Fibroblast of mammary gland (primary cell): Measurements from ENCODE around the gene WBP4.

Source experiments
- DNase-seq: peaks from one replicate; pipeline ENCODE4 v3.0.0-alpha.2; 2010; ENCODE audit warnings: low read depth
- H3K4me3 ChIP-seq: 2 replicates; pipeline ENCODE4 v1.5.1; 2011; ENCODE audit warnings: low read depth, mild to moderate bottlenecking, low read length, moderate library complexity; ENCODE audit not compliant: control insufficient read depth
- CTCF ChIP-seq: conservative IDR thresholded peaks from 2 replicates; pipeline ENCODE4 v1.5.1; 2011; ENCODE audit warnings: low read depth, low read length, inconsistent platforms; ENCODE audit not compliant: control insufficient read depth, insufficient read depth

The WBP4 gene

DNA sequence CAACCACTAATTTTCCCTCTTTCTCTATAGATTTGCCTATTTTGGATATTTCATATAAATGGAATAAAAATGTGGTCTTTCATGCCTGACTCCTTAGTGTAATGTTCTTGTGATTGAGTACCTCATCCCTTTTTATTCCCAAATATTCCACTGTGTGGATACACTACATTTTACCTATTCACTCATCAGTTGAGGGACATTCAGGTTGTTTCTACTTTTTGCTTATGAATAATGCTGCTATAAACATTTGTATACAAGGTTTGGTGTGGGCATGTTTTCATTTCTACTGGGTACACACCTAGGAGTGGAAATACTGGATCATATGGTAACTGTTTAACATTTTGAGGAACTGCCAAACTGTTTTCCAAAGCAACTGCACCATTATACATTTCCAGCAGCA is 5.1 kb upstream of the WBP4 start:
- TF ChIP-seq CTCF = no peak

DNA sequence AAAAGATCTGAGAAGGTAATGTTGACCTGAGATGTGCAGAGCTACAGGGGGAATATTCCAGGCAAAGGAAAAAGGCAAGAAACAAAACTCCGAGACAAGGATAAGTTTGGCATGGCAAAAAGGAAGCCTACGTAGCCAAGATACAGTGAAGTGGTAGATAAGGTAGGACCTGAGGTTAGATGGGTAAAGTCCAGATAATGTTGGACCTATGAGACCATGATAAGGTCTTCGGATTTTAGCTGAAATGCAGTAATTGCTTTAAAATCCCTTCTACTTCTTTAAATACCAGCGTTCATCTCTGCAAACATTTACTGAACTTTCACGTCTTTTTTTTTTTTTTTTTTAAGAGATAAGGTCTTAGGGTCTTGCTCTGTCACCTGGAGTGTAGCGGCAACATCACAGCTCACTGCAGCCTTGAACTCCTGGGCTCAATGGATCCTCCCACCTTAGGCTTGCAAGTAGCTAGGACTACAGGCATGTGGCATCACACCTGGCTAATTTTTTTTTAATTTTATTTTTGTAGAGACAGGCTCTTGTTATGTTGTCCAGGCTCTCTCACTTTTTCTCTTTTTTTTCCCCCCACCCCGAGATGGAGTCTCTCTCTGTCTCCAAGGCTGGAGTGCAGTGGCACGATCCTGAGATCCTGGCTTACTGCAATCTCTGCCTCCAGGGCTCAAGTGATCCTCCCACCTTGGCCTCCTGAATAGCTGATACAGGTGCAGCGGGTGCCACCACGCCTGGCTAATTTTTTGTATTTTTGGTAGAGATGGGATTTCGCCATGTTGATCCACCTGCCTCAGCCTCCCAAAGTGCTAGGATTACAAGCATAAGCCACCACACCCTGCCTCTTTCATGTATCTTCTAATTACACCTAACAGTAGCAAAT is 4.2 kb upstream of the WBP4 start:
- DNase-seq = no peak
- TF ChIP-seq CTCF = no peak
- no peak overlapping the region for H3K4me3 ChIP-seq

More for the DNA sequence above, 5.1 kb upstream of the WBP4 start:
- no peak overlapping the region for H3K4me3 ChIP-seq
- DNase-seq = no peak

DNA sequence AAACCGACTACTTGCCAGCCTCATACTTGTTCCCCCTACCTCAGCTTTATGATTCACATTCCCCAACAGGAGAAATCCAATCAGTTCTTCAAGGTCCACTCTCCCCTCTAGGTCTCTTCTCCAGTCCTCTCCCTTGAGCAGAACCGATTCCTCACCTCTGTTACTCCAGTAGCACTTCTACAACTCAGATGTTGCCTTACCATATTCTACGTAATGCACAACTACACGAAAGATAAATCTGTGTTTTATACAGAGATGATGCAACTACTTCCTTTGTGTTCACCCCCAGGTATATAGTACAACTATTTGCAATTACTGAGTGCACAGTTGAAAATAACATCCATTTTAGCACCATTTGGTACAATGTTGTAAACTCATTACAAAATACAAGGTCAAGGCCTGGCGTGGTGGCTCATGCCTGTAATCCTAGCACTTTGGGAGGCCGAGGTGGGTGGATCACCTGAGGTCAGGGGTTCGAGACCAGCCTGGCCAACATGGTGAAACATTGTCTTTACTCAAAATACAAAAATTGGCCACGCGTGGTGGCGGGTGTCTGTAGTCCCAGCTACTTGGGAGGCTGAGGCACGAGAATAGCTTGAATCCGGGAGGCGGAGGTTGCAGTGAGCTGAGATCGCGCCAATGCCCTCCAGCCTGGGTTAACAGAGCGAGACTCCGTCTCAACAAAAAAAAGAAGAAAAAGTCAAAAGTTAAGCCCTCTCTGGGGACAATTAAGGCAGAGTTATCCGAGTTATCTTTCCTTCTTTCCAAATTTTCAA is 2.8 kb upstream of the WBP4 start:
- TF ChIP-seq CTCF = no peak
- no peak for DNase-seq
- peak overlapping the region; percentile 88 for H3K4me3 ChIP-seq

GRCh38 chr13:41059456-41060081 is 1.7 kb upstream of the WBP4 start:
- H3K4me3 ChIP-seq = peak overlapping the region; percentile 88
- peak; percentile 44 for DNase-seq
- TF ChIP-seq CTCF = no peak

DNA sequence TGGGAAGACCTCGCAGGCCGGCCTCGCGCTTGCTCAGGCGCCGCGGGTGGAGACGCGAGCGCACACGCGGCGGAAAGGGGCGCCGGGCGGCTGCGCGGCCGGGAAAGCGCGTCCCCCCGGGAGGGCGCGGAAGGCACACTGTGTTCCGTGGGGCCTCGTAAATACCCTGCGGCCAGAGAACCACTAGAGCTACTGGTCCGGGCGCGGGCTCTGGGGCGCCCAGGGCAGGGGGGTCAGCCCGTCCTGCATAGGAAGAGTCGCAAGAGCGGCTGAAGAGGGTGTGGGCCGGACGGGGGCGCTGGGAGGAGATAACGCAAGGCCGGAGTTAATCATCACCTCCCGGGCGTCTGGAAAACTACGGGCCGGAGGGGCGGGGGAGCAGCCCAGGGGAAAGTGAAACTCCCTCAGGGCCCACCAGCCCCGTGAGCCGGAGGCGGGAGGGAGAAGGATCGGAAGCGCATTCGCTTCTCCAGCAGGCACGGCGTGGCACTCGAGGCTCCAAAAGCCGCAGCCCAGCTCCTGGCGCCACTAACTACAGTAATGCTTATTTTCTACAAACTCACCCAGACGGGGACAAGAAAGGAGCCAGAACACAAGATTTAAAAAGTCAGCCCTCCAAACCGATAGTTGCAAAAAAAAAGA is 1.1 kb upstream of the WBP4 start:
- peak overlapping the region; percentile 88 for H3K4me3 ChIP-seq
- peak; percentile 89 for DNase-seq
- TF ChIP-seq CTCF = no peak

DNA sequence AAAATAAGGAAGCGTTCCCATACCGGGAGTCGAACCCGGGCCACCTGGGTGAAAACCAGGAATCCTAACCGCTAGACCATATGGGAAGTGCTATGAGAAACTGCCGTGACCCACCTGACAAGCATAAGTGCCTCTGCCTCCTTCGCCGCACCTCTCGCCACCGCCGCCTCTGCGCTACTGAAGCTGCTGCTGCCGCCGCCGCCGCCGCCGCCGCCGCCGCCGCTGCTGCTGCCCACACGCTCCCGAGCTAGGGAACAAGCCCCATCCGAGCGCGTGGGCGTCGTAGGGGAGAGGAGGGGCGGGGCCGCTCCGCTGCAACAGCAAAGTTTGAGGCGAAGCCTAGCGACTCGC is 610 bp upstream of the WBP4 start:
- TF ChIP-seq CTCF = no peak
- DNase-seq = peak; percentile 81
- peak overlapping the region; percentile 88 for H3K4me3 ChIP-seq
